GM10266 (cell line): Measurements from ENCODE around the gene CFAP92.

Experiments used
- DNase-seq: peaks from one replicate; pipeline ENCODE4 v3.0.0; 2012; ENCODE audit errors: extremely low spot score
- CTCF ChIP-seq: IDR thresholded peaks from 2 replicates; pipeline ENCODE4 v1.5.1; 2012; ENCODE audit warnings: mild to moderate bottlenecking, low read depth; ENCODE audit not compliant: control insufficient read depth, insufficient read depth; ENCODE audit errors: missing control alignments

The CFAP92 gene

GRCh38 chr3:128995737-128996136, 1.9 kb upstream of the CFAP92 start:
- DNase-seq: no peak
- no peak for TF ChIP-seq CTCF

DNA sequence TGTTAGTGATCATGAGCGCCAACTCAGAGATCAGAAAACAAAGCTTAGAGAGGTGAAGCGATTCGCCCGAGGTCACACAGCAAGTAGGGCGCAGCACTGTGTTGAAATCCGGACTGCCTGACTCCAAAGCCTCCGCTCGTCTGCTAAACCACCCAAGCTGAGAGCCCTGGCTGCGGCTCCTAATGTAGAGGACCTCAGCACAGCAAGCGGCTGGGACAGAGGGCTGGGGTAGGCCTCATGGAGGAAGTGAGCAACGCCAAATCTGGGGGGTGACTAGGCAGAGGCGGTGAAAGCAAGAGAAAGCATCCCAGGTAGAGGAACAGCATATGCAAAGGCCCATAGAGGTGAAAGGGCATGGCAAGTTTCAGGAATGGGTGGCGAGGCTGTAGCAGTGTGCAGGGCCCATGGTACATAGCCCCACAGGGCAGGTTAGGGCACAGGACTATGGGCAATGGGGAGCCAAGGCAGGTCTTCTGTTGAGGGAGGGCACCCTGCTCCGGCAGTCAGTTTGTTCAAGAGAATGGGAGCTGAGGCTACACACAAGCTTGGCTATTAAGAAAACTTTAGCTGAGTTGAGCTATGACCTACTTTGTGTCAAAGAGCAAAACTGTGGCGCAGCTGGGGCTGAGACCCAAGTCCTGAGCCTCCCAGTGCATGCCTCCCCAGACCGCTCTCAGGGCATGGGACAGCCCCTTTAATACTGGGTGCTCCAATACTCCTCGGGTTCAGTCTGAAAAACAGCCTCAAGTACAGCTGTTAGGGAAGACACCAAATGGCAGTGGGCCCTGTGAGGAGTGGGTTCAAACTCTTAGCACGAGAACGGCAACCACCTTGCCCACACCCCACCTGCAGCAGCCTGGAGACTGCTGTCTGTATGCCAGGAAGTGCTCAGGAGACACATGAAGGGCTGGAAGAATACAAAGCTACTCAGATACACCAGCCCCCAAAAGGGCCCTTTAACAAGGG, 988 bp upstream of the CFAP92 start:
- no peak for DNase-seq
- no peak for TF ChIP-seq CTCF

DNA sequence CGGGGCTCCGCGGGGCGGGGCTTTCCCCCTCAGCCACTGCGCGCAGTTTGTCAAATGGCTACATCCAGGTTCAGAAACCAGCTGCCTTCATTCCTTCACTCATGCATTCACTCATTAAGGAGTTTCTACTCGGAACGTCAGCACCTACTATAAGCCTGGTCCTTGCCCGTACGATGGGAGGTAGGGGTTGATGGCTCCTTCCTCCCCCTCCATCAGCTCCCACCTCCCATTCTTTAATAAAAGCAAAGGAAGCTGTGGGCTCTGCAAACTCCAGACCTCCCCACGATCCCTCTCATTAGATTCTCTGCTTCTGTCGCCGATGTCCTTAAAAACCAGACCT, 267 bp upstream of the CFAP92 start:
- DNase-seq: no peak
- no peak for TF ChIP-seq CTCF

- no peak for DNase-seq
- TF ChIP-seq CTCF: no peak
Measured at GRCh38 chr3:128992926-128993460, 883 bp downstream of the CFAP92 start.

DNA sequence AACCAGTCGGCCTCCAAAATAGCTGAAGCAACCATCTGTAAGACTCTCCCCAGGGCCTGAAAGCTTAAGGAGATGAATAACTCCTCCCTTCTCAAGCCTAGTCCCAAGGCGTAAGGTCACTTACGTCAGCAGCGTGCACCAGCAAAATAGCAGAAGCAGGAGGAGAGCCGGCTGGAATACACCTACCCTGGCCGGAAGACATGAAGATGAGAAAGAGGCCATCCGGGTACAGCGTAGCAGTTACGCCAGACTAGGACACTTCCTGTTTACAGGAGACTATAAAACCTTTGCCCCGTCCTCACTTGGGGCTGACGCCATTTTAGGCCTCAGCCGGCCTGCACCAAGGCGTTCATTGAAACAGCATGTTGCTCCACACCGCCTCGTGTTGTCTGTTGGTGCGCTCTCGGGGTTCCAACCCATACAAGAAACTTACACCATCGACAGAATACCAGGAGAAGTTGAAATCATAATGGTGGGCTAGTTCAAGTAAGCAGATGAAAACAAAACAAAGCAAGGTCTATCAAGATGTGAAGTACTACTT, 2.5 kb downstream of the CFAP92 start:
- no peak for TF ChIP-seq CTCF
- DNase-seq: no peak

DNA sequence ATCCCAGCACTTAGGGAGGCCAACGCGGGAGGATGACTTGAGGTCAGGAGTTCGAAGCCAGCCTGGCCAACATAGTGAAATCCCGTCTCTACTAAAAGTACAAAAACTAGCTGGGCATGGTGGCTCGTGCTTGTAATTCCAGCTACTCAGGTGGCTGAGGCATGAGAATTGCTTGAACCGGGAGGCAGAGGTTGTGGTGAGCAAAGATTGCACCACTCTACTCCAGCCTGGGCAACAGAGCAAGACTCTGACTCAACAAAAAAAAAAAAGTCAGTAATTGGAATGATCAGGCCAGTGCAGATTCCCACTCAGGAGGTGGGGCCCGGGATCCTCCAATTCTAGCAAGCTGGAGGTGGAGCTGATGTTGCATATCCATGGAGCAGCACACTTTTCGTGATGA, 5.6 kb downstream of the CFAP92 start:
- DNase-seq: no peak
- no peak for TF ChIP-seq CTCF
